C4-2B (cell line): Measurements from ENCODE around the gene DHRS12.

Experiments used
- ZFX ChIP-seq: fragments of 450-650 bp; IDR thresholded peaks from 2 replicates; pipeline ENCODE4 v1.6.1; 2017
- TF ChIP-seq, protein P1 (sequence below): fragments of 450-650 bp; conservative IDR thresholded peaks from 2 replicates; pipeline ENCODE4 v1.5.1; 2017; ENCODE audit warnings: mild to moderate bottlenecking

DNA sequence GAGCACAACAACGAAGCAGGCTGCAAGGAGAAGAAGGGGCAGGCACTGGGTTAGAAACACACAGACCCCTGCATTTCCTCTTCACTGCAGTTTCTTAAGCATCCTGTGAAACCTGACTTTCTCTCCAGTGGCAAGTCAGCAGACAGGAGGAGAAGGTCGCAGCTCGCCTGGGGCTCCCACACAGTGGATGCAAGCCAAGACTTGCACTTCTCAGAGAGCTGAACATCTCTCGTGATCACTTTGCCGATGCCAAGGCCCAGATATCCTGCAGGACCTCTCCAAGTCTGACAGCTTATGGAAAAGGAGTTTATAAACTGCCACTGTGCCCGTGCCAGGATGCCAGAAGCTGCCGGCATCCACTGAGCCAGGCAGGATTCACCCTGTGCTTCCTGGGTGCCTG, 22.6 kb upstream of the DHRS12 start:
- TF ChIP-seq, protein P1, sequence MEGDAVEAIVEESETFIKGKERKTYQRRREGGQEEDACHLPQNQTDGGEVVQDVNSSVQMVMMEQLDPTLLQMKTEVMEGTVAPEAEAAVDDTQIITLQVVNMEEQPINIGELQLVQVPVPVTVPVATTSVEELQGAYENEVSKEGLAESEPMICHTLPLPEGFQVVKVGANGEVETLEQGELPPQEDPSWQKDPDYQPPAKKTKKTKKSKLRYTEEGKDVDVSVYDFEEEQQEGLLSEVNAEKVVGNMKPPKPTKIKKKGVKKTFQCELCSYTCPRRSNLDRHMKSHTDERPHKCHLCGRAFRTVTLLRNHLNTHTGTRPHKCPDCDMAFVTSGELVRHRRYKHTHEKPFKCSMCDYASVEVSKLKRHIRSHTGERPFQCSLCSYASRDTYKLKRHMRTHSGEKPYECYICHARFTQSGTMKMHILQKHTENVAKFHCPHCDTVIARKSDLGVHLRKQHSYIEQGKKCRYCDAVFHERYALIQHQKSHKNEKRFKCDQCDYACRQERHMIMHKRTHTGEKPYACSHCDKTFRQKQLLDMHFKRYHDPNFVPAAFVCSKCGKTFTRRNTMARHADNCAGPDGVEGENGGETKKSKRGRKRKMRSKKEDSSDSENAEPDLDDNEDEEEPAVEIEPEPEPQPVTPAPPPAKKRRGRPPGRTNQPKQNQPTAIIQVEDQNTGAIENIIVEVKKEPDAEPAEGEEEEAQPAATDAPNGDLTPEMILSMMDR, result no peak
- TF ChIP-seq ZFX, result no peak
